ENCODE results near the gene IFRD2. TPM values are rescaled to one million over a fixed set of nuclear protein-coding genes. Genes with fewer than 3 reads are reported as not detected.

IFRD2 gene
- total and polyA plus RNA-seq, 2 of the 13 experiments (the other 11 are each of a cell fraction or from before 2014, with no cell fraction given) = 32.8 to 96.1 TPM

- TF ChIP-seq ZBTB33 (CRISPR knock-in tag; IDR thresholded peaks at IDR 0.05) (0 out of 2 replicates have a peak, but pooled peaks have one; percentile 16), NPAS2 (CRISPR knock-in tag; IDR thresholded peaks at IDR 0.05; ENCODE audit: borderline replicate concordance) (no peak), ZNF414 (CRISPR knock-in tag; IDR thresholded peaks at IDR 0.05) (no peak; the same call in 1 of the 2 replicates), NCOA1 (CRISPR knock-in tag; IDR thresholded peaks at IDR 0.05) (0 out of 2 replicates have a peak, but pooled peaks have one; percentile 12), ZNF703 (CRISPR knock-in tag; IDR thresholded peaks at IDR 0.05; ENCODE audit: borderline replicate concordance) (peak; percentile 62; the same call in 1 of the 2 replicates), ZHX1 (CRISPR knock-in tag; IDR thresholded peaks at IDR 0.05; ENCODE audit: low read depth) (peak; percentile 90), ZNF275 (CRISPR knock-in tag; IDR thresholded peaks at IDR 0.05; ENCODE audit: borderline replicate concordance) (peak; percentile 65; the same call in 1 of the 2 replicates), U2AF2 (IDR thresholded peaks at IDR 0.05; ENCODE audit: low read depth, low read length) (no peak), ZNF724P (CRISPR knock-in tag; IDR thresholded peaks at IDR 0.05; ENCODE audit: borderline replicate concordance) (0 out of 2 replicates have a peak, but pooled peaks have one; percentile 36), BCL6 (CRISPR knock-in tag; IDR thresholded peaks at IDR 0.05) (peak; percentile 31; the same call in 1 of the 2 replicates), ZNF143 (CRISPR knock-in tag; IDR thresholded peaks at IDR 0.05) (peak; percentile 49; the same call in 1 of the 2 replicates), FOXO4 (CRISPR knock-in tag; conservative IDR thresholded peaks at IDR 0.05) (no peak), HOXA9 (CRISPR knock-in tag; IDR thresholded peaks at IDR 0.05; ENCODE audit: borderline replicate concordance) (no peak), GLI4 (CRISPR knock-in tag; IDR thresholded peaks at IDR 0.05; ENCODE audit: borderline replicate concordance) (0 out of 2 replicates have a peak, but pooled peaks have one; percentile 62), HNRNPK (IDR thresholded peaks at IDR 0.05; ENCODE audit: low read depth, low read length, poor library complexity, severe bottlenecking) (peak; percentile 82), HNF1B (CRISPR knock-in tag; IDR thresholded peaks at IDR 0.05) (peak; percentile 24; the same call in 1 of the 2 replicates), ZNF292 (CRISPR knock-in tag; IDR thresholded peaks at IDR 0.05; ENCODE audit: borderline replicate concordance, low read depth) (no peak)
Observed at GRCh38 chr3:50298836-50299637, 6.8 kb upstream of the IFRD2 start, which contains the start of the genes HYAL3 and NAA80 (continued).

All from HepG2 (cell line).